Pericardium fibroblast (primary cell): ENCODE measurements around the gene RD3L. TPM values are rescaled to one million over a fixed set of nuclear protein-coding genes. Genes with fewer than 3 reads are reported as not detected.

ENCODE experiments used
- total RNA-seq: library from RNA; depleted of rRNA; stranded (reverse); fragments of >200 nt; gene quantifications from 2 replicates; pipeline ENCODE4 v1.2.3, GENCODE V29; 2015

Gene RD3L
- not detected in 2 replicates for total RNA-seq

DNA sequence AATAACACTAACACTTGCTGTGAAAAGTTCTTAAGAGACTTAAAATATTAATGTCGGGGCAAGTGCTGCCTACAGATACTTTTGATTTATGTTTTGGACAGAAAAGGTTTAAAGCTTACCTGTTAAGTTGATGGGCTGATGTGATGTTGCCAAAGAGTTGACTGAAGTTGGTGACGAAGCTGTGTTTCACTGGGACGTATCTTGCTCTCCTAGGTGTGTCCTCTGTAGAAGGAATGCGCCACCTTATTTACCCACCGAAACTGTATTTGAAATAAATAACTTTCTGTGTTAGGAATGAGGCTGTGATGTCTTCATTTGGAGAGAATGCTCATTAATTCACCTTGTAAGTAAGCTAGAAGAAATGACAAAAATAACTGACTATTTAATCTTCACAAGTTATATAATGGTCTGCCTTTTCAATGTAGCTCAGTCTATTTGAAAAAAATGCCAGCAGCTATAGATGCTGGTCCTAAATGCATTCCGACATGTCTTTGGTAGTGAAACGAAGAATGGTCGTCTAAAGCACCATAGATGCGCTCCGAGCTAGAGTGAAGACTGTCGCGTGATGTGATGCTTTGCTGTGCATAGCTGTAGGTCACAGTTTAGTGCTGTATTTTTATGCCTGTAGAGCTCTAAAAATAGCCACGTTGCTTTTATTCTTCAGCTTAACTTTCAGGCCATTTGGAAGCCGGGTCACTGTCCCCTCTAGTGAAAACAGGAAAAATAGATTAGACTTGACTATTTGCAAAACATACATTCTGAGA lies at the start of gene RD3L:
TSS of gene RD3L (minus strand) at position 557 of the 764 bp plus-strand sequence. CDS start 834 bp downstream, outside the sequence.

GRCh38 chr14:103928011-103928890 lies 14.1 kb downstream of the RD3L start, which contains the start of gene TDRD9:
TSS of gene TDRD9 (plus strand) at chr14:103928456. CDS start at chr14:103928510, 54 bp downstream.

Other genes starting within 250 kb of the RD3L start
- gene XRCC3, start 227.1 kb downstream of the RD3L start, total RNA-seq = 5.3 and 15.6 TPM in 2 replicates
- 74.3 and 83.9 TPM in 2 replicates for gene ZFYVE21, start 226.7 kb downstream of the RD3L start, total RNA-seq
- 2.2 and 2.3 TPM in 2 replicates for gene PPP1R13B, start 95.0 kb downstream of the RD3L start, total RNA-seq
- 0.23 and 1.0 TPM in 2 replicates for gene TDRD9, start 14.1 kb downstream of the RD3L start, total RNA-seq
- 0.68 TPM in 1 of 2 replicates, not detected in the other for gene ASPG, start 143.2 kb upstream of the RD3L start, total RNA-seq
- gene KIF26A, start 196.1 kb upstream of the RD3L start, total RNA-seq = 0.17 TPM in 1 of 2 replicates, not detected in the other